GM19239 (cell line): ENCODE data around the gene TRAK1.
A peak's percentile ranks its signal among the peaks of the same experiment; 100 is the strongest.

Source experiments
- DNase-seq: peaks from one replicate; pipeline ENCODE4 v3.0.0; 2011; ENCODE audit warnings: low spot score; ENCODE audit not compliant: insufficient read length
- FAIRE-seq: peaks from 2 replicates; lab custom pipeline; 2011; peaks lifted over from hg19 to GRCh38; lab: Jason Lieb, UNC

Gene TRAK1

GRCh38 chr3:42224658-42225421 is 133.7 kb downstream of the TRAK1 start:
- FAIRE-seq (no peak), DNase-seq (no peak)

GRCh38 chr3:42225486-42226363 is 134.6 kb downstream of the TRAK1 start:
- DNase-seq (no peak), FAIRE-seq (no peak)

- no peak for DNase-seq
- FAIRE-seq = no peak
Observed at GRCh38 chr3:42226470-42227425, 135.6 kb downstream of the TRAK1 start.

GRCh38 chr3:42228796-42229195 is 137.6 kb downstream of the TRAK1 start:
- DNase-seq (no peak), FAIRE-seq (peak; percentile 8)

- DNase-seq = no peak
Observed at GRCh38 chr3:42229266-42229941, 138.2 kb downstream of the TRAK1 start.

GRCh38 chr3:42229942-42230688 is 139.0 kb downstream of the TRAK1 start:
- DNase-seq (no peak), FAIRE-seq (no peak)

More at GRCh38 chr3:42229266-42229941, 138.2 kb downstream of the TRAK1 start:
- no peak for FAIRE-seq

- DNase-seq = no peak
- no peak for FAIRE-seq
Observed at GRCh38 chr3:42230860-42231259, 139.7 kb downstream of the TRAK1 start.

GRCh38 chr3:42235532-42235931 is 144.4 kb downstream of the TRAK1 start:
- no peak for FAIRE-seq
- no peak for DNase-seq

- no peak for DNase-seq
- no peak for FAIRE-seq
Observed at GRCh38 chr3:42236611-42237010, 145.5 kb downstream of the TRAK1 start.

- no peak for FAIRE-seq
- no peak for DNase-seq
Observed at GRCh38 chr3:42246091-42246490, 154.9 kb downstream of the TRAK1 start.

- peak; percentile 37 for DNase-seq
- peak; percentile 37 for FAIRE-seq
Observed at GRCh38 chr3:42247576-42248027, 156.4 kb downstream of the TRAK1 start.

- FAIRE-seq = no peak
Observed at GRCh38 chr3:42250761-42251160, 159.6 kb downstream of the TRAK1 start.

GRCh38 chr3:42254566-42254965 is 163.4 kb downstream of the TRAK1 start:
- DNase-seq = no peak
- FAIRE-seq = no peak

More at GRCh38 chr3:42250761-42251160, 159.6 kb downstream of the TRAK1 start:
- DNase-seq = no peak

- no peak for DNase-seq
- no peak for FAIRE-seq
Observed at GRCh38 chr3:42256135-42256819, 165.1 kb downstream of the TRAK1 start.

- DNase-seq (no peak), FAIRE-seq (no peak)
Observed at GRCh38 chr3:42257007-42257406, 165.8 kb downstream of the TRAK1 start.

- DNase-seq (no peak), FAIRE-seq (no peak)
Observed at GRCh38 chr3:42262525-42262924, 171.4 kb downstream of the TRAK1 start.

- FAIRE-seq (no peak), DNase-seq (no peak)
Observed at GRCh38 chr3:42263354-42264346, 172.5 kb downstream of the TRAK1 start.
